HUES6 (cell line): ENCODE results near the gene PARD3.

Source experiments
- H3K27ac ChIP-seq: 2 replicates; pipeline ENCODE4 v1.7.0; 2013; ENCODE audit warnings: low read depth, mild to moderate bottlenecking, low read length, inconsistent platforms
- H3K27me3 ChIP-seq: 2 replicates; pipeline ENCODE4 v1.6.1; 2013; ENCODE audit warnings: low read length; ENCODE audit not compliant: control insufficient read depth, insufficient read depth
- H3K36me3 ChIP-seq: 2 replicates; pipeline ENCODE4 v1.6.1; 2013; ENCODE audit warnings: low read length; ENCODE audit not compliant: control insufficient read depth, insufficient read depth
- H3K4me1 ChIP-seq: 2 replicates; pipeline ENCODE4 v1.6.1; 2013; ENCODE audit warnings: low read length; ENCODE audit not compliant: control insufficient read depth, insufficient read depth
- H3K4me3 ChIP-seq: 2 replicates; pipeline ENCODE4 v1.5.1; 2013; ENCODE audit warnings: low read depth, low read length
- H3K9ac ChIP-seq: one replicate; pipeline ENCODE4 v1.6.1; 2013; ENCODE audit warnings: mild to moderate bottlenecking, low read length
- H3K9me3 ChIP-seq: 2 replicates; pipeline ENCODE4 v1.6.1; 2013; ENCODE audit warnings: low read depth, low read length; ENCODE audit not compliant: control insufficient read depth, insufficient read depth

Gene PARD3

GRCh38 chr10:34171957-34172527 is 643.1 kb downstream of the PARD3 start:
- no peak overlapping the region for H3K27ac ChIP-seq

DNA sequence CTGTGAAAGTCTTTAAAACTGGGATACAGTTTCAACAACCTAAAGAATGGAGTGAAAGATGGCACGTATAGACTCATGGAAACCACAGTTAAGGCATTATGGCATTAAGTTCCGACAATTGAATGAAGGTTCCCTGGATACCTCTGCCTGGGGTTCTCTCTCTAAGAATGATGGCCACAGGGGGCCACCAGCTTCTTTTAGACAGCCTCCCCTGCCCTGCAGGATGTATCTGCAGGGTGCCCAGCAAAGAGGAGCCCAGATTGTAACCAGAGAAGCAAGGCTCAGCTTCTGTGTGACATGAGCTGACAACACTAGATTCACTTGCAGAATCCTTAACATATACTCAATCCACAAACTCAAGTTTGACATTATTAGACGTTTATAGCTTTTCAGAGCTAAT is 645.4 kb downstream of the PARD3 start:
- Histone ChIP-seq H3K9ac (no peak overlapping the region), H3K27ac (no peak overlapping the region)

More at GRCh38 chr10:34171957-34172527, 643.1 kb downstream of the PARD3 start:
- Histone ChIP-seq H3K4me3 (no peak overlapping the region), H3K9me3 (peaks cover 7% of the 10 kb centered on the region; the same call in 1 of the 2 replicates), H3K9ac (no peak overlapping the region), H3K27me3 (no peaks in the 10 kb centered on the region), H3K36me3 (no peaks in the 10 kb centered on the region), H3K4me1 (peaks cover 14% of the 10 kb centered on the region)

GRCh38 chr10:34169131-34169530 is 646.0 kb downstream of the PARD3 start:
- no peaks in the 10 kb centered on the region for H3K36me3 ChIP-seq

More for the DNA sequence above, 645.4 kb downstream of the PARD3 start:
- peaks cover 6% of the 10 kb centered on the region; the same call in 1 of the 2 replicates for H3K4me1 ChIP-seq
- no peaks in the 10 kb centered on the region for H3K36me3 ChIP-seq
- no peak overlapping the region for H3K4me3 ChIP-seq
- H3K9me3 ChIP-seq, result peaks cover 7% of the 10 kb centered on the region; the same call in 1 of the 2 replicates
- H3K27me3 ChIP-seq, result no peaks in the 10 kb centered on the region

DNA sequence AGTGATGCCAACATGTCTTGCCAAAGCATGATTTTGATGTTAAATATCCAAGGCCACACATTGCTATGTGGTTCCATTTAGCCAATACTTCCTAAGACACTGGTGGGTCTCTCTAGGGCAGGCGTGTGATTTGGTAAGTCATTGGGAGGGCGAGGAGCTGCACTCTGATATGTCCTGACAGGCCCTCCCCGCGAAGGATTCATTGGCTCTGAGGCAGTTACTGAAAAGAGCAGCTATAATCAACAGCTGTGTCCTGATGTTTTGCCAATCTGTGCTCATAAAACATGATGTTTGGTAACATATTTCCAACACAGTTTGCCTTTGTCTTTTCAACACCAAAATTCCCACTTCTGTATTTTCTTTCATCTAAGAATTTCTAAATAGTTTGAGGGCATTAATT is 646.7 kb downstream of the PARD3 start:
- Histone ChIP-seq H3K9ac (no peak overlapping the region), H3K36me3 (no peaks in the 10 kb centered on the region), H3K27me3 (no peaks in the 10 kb centered on the region), H3K9me3 (peaks cover 7% of the 10 kb centered on the region; the same call in 1 of the 2 replicates), H3K4me3 (no peak overlapping the region), H3K4me1 (peaks cover 9% of the 10 kb centered on the region; the same call in 1 of the 2 replicates), H3K27ac (no peak overlapping the region)

More at GRCh38 chr10:34169131-34169530, 646.0 kb downstream of the PARD3 start:
- no peak overlapping the region for H3K9ac ChIP-seq
- no peak overlapping the region for H3K27ac ChIP-seq
- peaks cover 6% of the 10 kb centered on the region; the same call in 1 of the 2 replicates for H3K4me1 ChIP-seq
- peaks cover 7% of the 10 kb centered on the region; the same call in 1 of the 2 replicates for H3K9me3 ChIP-seq
- no peaks in the 10 kb centered on the region for H3K27me3 ChIP-seq
- H3K4me3 ChIP-seq, result no peak overlapping the region

DNA sequence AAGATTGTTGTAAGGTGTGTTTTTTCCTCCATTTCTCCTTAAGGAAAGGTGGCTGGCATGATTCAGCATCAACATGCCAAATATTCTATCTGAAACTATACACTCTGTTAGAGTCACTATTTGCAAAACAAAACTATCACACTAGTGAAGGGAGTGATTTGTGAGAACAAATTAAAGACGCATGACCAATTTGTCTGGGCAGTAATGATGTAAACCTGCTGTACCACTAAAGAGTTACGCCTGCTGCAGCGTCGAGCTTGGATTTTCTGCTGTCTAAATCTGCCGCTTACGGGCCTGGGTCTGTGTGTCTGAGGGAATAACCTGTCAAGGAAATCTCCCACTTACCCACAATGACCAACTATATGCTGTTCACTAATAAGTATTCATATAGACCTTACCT is 648.3 kb downstream of the PARD3 start:
- no peaks in the 10 kb centered on the region for H3K36me3 ChIP-seq
- H3K4me3 ChIP-seq, result no peak overlapping the region
- peaks cover 8% of the 10 kb centered on the region for H3K4me1 ChIP-seq
- H3K27me3 ChIP-seq, result no peaks in the 10 kb centered on the region
- no peak overlapping the region for H3K27ac ChIP-seq
- no peak overlapping the region for H3K9ac ChIP-seq
- H3K9me3 ChIP-seq, result peaks cover 7% of the 10 kb centered on the region; the same call in 1 of the 2 replicates

DNA sequence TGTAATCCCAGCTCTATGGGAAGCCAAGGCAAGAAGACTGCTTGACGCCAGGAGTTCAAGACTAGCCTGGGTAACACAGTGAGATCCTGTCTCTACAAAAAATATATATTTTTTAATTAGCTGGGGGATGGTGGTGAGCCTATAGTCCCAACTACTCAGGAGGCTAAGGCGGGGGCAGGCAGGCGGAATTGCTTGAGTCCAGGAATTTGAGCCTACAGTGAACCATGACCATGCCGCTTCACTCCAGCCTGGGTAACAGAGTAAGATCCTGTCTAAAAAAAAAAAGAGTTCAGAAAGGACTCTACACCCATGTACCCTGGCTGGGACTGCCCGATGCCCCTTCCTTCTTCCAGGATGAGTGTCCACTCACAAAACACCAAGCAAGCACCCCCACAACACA is 648.7 kb downstream of the PARD3 start:
- Histone ChIP-seq H3K4me1 (peaks cover 8% of the 10 kb centered on the region), H3K9ac (no peak overlapping the region), H3K36me3 (no peaks in the 10 kb centered on the region), H3K27me3 (no peaks in the 10 kb centered on the region), H3K4me3 (no peak overlapping the region), H3K9me3 (peaks cover 7% of the 10 kb centered on the region; the same call in 1 of the 2 replicates), H3K27ac (no peak overlapping the region)

- Histone ChIP-seq H3K27me3 (no peaks in the 10 kb centered on the region), H3K9ac (no peak overlapping the region), H3K4me1 (peaks cover 8% of the 10 kb centered on the region), H3K36me3 (no peaks in the 10 kb centered on the region), H3K9me3 (no peaks in the 10 kb centered on the region), H3K4me3 (no peak overlapping the region), H3K27ac (no peak overlapping the region)
Observed at GRCh38 chr10:34164029-34164428, 651.1 kb downstream of the PARD3 start.

- Histone ChIP-seq H3K36me3 (no peaks in the 10 kb centered on the region), H3K27ac (no peak overlapping the region), H3K9me3 (no peaks in the 10 kb centered on the region), H3K4me1 (peaks cover 8% of the 10 kb centered on the region), H3K27me3 (no peaks in the 10 kb centered on the region), H3K4me3 (no peak overlapping the region), H3K9ac (no peak overlapping the region)
Observed at GRCh38 chr10:34163075-34163905, 651.8 kb downstream of the PARD3 start.

GRCh38 chr10:34161777-34162370 is 653.2 kb downstream of the PARD3 start:
- H3K27me3 ChIP-seq, result no peaks in the 10 kb centered on the region
- no peak overlapping the region for H3K27ac ChIP-seq
- H3K9ac ChIP-seq, result no peak overlapping the region
- H3K4me1 ChIP-seq, result peaks cover 8% of the 10 kb centered on the region
- H3K4me3 ChIP-seq, result no peak overlapping the region
- H3K9me3 ChIP-seq, result no peaks in the 10 kb centered on the region
- no peaks in the 10 kb centered on the region for H3K36me3 ChIP-seq

DNA sequence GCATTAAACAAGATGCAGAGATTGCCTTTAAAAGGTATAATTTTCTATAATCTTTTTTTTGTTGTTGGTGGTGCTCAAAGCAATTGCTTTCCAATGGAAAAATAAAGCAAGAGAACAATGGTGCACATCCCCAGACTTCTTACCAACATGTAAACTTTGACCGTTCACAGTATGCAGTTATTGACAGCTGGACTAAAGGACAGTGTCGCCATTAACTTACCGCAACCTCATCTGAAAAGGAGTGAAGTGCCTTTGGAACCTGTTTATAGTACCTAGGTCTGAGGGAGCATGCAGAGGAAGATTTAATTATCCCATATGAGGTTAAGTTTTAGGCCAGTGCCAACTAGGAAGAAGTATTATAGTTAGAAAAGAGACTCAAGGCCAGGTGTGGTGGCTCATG is 654.5 kb downstream of the PARD3 start:
- Histone ChIP-seq H3K4me3 (no peak overlapping the region), H3K4me1 (peaks cover 8% of the 10 kb centered on the region), H3K9ac (no peak overlapping the region), H3K36me3 (no peaks in the 10 kb centered on the region), H3K27me3 (no peaks in the 10 kb centered on the region), H3K27ac (no peak overlapping the region), H3K9me3 (no peaks in the 10 kb centered on the region)

DNA sequence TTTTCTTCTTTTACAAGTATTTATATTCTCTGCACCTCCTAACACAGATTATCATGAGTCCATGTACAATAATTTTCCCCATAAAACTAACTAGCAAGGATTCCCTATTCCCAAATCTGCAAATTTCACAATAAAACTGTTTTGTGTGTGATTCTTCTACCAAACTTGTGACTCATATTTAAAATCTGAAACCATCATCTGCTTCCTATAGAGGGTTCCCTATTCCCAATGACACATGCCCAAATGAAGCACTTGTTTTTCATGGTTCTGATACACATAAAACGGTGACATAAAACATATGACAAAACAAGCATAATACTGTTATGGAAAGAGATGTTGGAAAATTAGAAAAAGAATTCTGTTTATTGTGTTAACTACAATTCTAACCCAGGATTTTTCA is 657.6 kb downstream of the PARD3 start:
- no peaks in the 10 kb centered on the region for H3K9me3 ChIP-seq
- H3K27me3 ChIP-seq, result no peaks in the 10 kb centered on the region
- H3K27ac ChIP-seq, result no peak overlapping the region
- H3K4me3 ChIP-seq, result no peak overlapping the region
- H3K4me1 ChIP-seq, result 0 out of 2 replicates have a peak, but pooled peaks cover 3% of the 10 kb centered on the region
- no peak overlapping the region for H3K9ac ChIP-seq
- no peaks in the 10 kb centered on the region for H3K36me3 ChIP-seq
